Stimulated activated CD4-positive, alpha-beta T cell treated with anti-CD3 and anti-CD28 coated beads, TNF-alpha, amount 100 ng/mL, for 48 hours (primary cell): ENCODE data around the gene RNF7.
"Not testable (repeated sequence)": the region's sequence is repeated elsewhere in the genome, so short reads cannot be mapped to it uniquely, and the experiment has no call there.

Experiments
- DNase-seq, 3 donors: peaks; one replicate each; pipeline ENCODE4 v3.0.0-alpha.2; 2020; ENCODE audit warnings: low read depth in 3 of 3

Gene RNF7

GRCh38 chr3:141782386-141782932 is 44.4 kb downstream of the RNF7 start:
- DNase-seq: no peak

DNA sequence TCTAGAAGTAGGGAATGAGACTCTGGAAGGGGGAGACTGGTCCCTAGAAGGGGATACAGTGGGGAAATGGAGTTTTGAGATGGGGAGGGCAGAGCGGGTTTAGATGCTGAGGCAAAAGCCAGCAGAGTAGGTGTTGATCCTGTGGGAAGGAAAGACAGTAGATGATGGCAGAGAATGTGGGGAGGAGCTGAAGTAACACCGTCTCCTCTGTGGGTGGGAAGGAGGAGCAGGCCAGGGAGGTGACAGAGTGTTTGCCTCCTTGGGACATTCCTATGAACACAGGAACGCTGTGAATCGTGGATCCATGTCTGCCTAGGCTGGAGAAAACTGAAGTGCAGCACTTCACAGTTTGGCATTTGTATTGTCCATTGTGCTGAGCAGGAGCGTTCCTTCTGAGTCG is 45.5 kb downstream of the RNF7 start:
- no peak for DNase-seq

GRCh38 chr3:141784096-141784495 is 46.0 kb downstream of the RNF7 start:
- DNase-seq: no peak

DNA sequence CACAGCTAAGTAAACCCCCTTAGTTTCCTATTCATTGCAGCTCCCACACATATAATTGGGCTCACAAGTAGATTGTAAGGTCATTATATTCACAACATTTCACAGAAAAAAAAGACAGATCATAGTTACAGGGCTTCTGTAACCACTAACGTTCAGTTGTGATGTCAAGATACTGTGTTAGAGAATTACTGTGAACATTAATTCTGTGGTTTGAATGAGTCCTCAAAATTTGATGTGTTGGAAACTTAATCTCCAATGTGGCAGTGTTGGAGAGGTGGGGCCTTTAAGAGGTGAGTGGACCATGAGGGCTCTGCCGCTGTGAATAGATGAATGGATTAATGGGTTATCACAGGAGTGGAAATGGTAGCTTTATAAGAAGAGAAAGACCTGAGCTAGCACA is 46.4 kb downstream of the RNF7 start:
- DNase-seq: no peak

- no peak for DNase-seq
These were observed 50.1 kb downstream of the RNF7 start for GRCh38 chr3:141788149-141788548.

- DNase-seq: not testable (repeated sequence)
These were observed 50.7 kb downstream of the RNF7 start for GRCh38 chr3:141788750-141789149.

- DNase-seq: no peak
These were observed 51.2 kb downstream of the RNF7 start for GRCh38 chr3:141789281-141789680.

DNA sequence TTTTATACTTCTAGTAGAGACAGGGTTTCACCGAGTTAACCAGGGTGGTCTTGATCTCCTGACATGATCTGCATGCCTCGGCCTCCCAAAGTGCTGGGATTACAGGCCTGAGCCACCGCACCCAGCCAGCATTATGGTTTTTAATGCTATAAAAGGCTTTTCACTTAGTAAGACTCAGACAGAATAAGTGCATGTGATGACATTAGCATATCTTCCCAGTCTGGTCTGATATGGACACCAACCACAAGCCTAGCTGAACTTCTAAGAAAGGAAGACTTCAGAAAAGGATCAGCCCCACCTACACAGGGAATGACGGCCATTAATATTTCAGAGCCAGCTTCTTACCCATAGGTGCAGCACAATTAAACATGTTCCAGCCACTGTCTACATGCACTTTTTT is 52.1 kb downstream of the RNF7 start:
- no peak for DNase-seq

- no peak for DNase-seq
These were observed 54.4 kb downstream of the RNF7 start for GRCh38 chr3:141792495-141792894.

GRCh38 chr3:141793476-141794260 is 55.6 kb downstream of the RNF7 start:
- DNase-seq: no peak

GRCh38 chr3:141795276-141795675 is 57.2 kb downstream of the RNF7 start:
- peak in 2 of 3 donors; percentile 10 to 29 for DNase-seq

DNA sequence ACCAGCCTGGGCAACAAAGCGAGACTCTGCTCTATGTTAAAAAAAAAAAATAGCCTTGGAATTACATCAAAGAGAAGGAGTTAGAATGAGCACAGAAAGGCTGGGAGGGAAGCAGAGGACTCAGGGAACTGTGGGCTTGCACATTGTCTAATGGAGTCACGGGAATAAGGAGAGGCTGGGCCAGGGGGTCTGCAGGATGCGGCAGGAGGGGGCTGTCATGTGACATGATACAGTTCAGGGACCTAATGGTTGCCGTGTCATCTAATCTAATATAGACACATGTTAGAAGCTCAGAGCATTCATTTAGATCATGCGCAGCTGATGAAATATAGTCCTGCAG is 57.6 kb downstream of the RNF7 start:
- no peak for DNase-seq

DNA sequence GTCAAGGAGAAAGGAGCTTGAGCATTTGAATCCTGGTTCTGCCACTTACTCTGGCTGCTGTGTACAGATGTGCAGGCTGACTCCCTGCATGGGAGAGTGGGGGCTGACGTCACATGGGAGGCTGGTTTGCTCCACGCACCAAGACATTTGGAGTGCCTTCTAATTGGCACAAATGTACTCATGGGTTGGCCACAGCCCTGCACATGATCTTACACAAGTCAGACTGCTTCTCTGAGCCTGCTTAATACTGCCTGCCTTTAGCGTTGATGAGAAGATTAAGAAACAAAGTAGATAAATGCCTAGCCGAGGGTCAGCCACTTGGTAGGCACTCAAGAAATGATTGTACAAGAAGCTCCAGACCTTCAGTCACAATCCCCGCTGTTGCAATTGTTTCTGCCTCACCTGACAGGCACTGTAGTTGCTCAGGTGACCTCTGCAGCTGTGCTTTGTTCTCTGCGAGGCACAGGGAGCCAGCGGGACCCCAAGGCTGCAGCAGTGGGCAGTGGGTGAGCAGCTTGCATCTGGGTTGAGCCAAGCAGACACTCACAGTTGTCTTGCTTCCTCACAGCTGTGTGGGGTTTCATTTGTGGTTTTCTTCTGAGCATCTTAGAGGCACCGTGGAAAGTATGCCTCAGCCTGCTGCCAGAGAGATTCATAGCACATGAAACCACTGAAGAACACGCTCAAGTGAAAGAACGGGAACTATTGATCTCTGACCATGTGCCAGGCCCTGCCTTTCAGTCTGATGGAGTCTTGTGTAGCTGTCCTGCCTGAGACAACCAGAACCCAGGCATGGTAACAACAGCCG is 58.2 kb downstream of the RNF7 start:
- peak; percentile 63 to 78 (median 64) for DNase-seq
